GM08714 (cell line): ENCODE data around the gene TBC1D2.
"Not testable (repeated sequence)": the region's sequence is repeated elsewhere in the genome, so short reads cannot be mapped to it uniquely, and the experiment has no call there.

ENCODE experiments used
- H3K4me3 ChIP-seq: fragments of 200-500 bp; sonication (Bioruptor generic); 2 replicates; pipeline ENCODE4 v1.5.1; 2014; ENCODE audit warnings: mild to moderate bottlenecking, low read length, inconsistent platforms
- ZNF274 ChIP-seq: IDR thresholded peaks from 2 replicates; pipeline ENCODE4 v1.6.1; 2012; ENCODE audit warnings: mild to moderate bottlenecking, low read depth, low read length

The TBC1D2 gene

DNA sequence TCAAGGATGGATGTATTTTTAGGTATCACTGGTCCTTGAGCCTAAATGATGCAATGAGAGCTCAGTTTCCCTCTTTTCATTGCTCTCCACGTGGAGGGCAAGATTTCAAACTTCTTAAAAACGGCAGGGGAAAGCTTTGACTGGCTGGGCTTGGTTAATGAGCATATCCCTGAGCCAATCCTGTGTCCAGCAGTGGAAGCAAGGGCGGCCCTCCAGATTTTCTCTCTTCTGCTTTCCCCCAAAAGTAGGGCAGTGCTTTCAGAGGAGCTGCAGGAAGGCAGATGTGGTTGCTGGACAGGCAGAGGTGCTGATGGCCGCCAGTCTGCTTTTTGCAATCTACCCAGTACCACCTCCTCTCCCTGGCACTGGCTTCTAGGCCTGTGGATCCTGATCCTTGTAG lies 30.0 kb upstream of the TBC1D2 start:
- no peak overlapping the region for H3K4me3 ChIP-seq
- no peak for TF ChIP-seq ZNF274

DNA sequence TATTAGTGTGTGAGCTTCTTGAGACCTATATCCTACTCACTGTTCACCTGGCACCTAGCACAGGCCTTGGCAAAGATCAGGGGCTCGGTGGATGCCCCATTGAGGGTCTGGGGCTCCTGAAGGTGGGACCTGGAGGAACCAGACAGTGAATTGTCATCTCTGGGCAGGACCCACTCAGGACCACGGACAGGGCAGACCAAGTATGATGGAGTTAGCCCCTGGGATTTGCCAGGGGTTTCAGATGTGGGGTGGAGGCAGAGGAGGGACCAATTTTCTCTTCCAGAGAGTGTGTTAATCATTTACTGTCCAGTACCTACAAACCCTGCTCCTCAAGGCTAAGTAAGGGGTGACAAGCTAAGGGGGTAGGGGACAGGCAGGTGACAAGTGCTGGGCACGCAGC lies 29.3 kb upstream of the TBC1D2 start:
- TF ChIP-seq ZNF274 = no peak
- no peak overlapping the region for H3K4me3 ChIP-seq

DNA sequence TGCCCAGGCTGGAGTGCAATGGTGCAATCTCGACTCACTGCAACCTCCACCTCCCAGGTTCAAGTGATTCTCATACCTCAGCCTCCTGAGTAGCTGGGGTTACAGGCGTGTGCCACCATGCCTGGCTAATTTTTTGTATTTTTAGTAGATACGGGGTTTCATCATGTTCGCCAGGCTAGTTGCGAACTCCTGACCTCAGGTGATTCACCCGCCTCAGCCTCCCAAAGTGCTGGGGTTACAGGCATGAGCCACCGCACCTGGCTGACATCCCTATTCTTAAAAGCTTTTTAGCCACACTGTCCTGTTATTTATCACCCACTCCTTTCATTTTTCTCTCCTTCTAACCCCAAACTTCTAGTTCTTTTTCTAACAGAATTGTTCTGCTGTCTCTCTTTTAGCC lies 27.7 kb upstream of the TBC1D2 start:
- H3K4me3 ChIP-seq = not testable (repeated sequence)

DNA sequence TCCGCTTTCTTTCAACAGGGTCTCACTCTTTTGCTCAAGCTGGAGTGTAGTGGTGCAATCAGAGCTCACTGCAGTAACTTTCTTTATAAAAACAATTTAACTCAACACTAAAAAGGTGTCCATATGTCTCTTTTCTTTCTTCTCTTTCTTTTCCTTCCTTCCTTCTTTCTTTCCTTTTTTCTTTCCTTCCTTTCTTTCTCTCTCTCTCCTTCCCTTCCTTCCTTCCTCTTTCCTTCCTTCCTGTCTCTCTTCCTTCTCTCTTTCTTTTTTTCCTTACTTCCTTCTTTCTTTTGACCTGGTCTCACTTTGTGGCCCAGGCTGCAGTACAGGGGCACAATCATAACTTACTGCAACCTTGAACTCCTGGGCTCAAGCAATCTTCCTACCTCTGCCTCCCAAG lies 25.8 kb upstream of the TBC1D2 start:
- TF ChIP-seq ZNF274 = no peak
- H3K4me3 ChIP-seq = no peak overlapping the region

DNA sequence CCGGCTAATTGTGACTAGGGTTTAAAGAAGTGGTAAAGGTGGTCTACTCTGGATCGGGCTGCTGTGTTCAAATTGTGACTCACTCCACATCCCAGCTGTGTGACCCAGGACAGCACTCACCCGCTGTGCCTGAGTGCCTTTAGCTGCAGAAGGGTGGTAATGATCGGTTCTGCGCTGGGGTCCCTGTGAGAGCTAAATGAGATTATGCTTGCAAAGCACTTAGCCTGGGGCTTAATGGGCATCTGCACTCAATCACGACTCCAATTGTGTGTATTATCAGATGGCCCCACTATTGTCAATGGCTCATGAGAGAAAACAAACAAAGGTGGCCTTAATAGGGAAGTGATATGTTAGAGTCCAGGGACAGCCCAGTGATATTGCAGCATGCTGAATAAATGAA lies 25.1 kb upstream of the TBC1D2 start:
- TF ChIP-seq ZNF274 = no peak
- H3K4me3 ChIP-seq = no peak overlapping the region

DNA sequence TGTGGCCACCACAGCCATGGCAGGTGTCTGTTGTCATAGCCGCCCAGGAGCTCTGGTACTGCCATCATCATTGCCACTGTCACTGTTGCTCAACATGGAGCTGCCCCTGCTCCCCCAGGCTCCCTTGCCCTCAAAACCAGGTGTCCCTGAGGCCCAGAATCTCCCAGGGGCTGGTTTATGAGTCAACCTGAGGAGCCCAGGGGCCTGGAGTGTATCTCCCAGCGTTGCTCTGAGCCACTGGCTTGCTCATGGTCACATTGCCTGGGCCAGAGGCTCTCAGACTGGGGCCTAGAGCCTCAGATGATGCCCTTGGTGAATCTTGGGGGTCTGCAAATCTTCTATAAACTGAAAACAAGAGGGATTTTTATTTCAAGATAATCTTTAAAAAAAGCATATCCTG lies 24.7 kb upstream of the TBC1D2 start:
- H3K4me3 ChIP-seq = no peak overlapping the region
- no peak for TF ChIP-seq ZNF274

DNA sequence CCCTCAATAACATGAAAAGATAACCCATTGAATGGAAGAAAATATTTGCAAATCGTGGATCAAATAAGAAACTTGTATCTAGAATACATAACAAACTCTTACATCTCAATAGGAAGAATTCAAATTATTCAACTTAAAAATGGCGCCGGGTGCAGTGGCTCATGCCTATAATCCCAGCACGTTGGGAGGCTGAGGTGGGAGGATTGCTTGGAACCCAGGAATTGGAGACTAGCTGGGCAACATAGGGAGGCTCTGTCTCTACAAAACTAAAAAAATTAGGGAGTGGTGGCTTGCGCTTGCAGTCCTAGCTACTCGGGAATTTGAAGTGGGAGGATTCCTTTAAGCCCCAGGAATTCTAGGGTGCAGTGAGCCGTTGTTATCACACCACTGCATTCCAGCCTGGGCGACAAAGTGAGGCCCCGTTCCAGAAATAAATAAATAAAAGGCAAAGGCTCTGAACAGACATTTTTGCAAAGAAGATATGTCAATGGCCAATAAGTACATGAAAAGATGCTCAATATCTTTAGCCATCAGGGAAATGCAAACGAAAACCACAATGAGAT lies 21.5 kb upstream of the TBC1D2 start:
- TF ChIP-seq ZNF274 = no peak
- no peak overlapping the region for H3K4me3 ChIP-seq

DNA sequence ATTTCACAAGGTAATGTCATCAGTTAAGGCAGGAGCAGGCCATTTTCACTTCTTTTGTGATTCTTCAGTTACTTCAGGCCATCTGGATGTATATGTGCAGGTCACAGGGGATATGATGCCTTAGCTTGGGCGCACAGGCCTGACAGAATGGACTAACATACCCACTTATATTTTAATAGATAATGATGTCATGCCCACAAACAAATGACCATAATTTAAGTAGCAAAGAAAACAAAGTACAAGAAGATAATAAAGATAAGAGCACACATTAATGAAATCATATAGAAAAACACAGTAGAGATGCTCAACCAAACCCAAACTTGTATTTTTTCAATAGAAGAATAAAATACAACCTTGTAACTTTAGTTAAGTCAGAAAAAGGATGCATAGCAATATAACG lies 19.7 kb upstream of the TBC1D2 start:
- no peak overlapping the region for H3K4me3 ChIP-seq
- TF ChIP-seq ZNF274 = no peak

DNA sequence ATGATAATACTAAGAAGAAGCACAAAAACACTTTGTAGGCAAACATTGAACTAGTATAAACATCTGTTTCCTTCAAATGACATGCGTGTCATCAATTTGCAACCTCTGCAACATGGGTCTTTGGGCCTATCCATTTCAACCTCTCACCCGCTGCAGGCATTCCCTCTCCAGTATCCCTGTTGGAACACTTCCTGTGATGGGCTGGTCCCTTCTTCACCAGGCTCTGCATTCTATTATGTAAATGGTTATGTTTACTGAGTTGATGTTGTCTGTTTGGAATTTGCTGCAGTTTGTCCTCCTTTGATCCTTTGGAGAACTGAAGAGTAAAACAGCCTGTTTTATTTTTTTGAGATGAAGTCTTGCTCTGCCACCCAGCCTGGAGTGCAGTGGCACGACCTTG lies 16.6 kb upstream of the TBC1D2 start:
- no peak for TF ChIP-seq ZNF274

DNA sequence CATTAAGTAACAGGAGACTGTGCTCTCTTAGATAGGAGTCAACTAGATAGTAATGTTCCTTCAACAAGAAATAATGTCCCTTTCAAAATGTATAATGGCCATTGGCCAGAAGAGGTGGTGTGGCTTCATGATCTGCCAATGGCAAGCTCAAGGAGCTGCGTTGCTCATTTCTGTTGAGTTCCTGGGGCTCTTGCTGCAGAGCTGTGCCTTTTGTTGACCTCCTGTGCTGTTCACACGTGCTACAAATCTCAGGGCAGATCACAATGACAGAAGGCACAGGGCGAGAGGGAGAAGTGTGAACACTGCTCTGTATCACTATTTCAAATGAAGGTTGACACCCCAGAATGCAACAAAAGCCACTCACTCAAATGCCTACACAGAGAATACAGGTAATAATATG lies 16.0 kb upstream of the TBC1D2 start:
- TF ChIP-seq ZNF274 = no peak
- no peak overlapping the region for H3K4me3 ChIP-seq

More for the DNA sequence above, 16.6 kb upstream of the TBC1D2 start:
- H3K4me3 ChIP-seq = no peak overlapping the region

DNA sequence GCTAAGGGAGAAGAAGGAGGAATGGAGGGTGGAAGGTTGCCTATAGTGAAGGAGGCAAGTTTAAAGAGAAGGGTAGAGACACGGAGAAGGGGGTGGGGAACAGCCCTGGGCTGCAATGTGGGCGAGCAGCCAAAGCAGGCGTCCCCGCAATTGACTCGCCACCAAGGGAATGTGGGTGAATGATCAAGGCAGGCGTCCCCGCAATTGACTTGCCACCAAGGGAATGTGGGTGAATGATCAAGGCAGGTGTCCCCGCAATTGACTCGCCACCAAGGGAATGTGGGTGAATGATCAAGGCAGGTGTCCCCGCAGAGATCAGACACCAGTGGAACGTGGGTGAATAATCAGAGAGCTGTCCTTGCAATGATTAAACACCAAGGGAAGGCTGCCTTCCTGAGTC lies 14.8 kb upstream of the TBC1D2 start:
- H3K4me3 ChIP-seq = not testable (repeated sequence)

DNA sequence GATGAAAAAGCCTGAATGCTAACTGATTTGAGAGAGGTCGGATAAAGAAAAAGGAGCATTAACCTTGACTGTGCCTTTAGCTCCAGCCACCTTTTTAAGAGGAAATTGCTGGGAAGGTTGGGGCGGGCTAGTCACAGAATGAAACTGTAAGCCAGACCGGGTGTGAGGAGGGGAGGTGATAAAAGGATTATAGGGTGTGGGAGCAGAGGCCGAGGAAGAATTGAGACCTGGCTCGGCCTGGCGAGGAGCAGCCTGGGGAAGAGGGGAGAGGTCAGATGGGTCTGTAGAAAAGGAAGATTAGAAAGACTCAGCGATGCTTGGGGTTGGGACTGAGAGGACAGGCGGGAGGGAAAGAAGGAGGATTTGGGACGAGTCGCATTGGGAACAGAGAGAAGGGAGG lies 14.2 kb upstream of the TBC1D2 start:
- not testable (repeated sequence) for H3K4me3 ChIP-seq

DNA sequence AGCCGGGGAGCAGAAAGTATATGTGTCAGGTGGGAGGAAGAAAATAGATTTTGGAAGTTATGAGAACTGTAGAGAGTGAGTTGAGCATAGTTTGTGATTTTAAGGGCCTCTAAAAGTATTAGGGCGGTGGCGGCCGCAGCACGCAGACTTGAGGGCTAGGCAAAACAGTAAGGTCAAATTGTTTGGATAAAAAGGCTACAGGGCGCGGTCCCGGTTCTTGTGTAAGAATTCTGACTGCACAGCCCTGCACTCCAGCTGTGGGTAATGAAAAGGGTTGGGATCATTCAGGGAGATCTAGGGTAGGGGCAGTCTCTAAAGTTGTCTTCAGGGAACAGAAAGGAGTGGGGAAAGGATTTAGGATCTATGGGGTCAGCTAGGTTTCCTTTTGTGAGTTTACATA lies 12.1 kb upstream of the TBC1D2 start:
- H3K4me3 ChIP-seq = not testable (repeated sequence)

DNA sequence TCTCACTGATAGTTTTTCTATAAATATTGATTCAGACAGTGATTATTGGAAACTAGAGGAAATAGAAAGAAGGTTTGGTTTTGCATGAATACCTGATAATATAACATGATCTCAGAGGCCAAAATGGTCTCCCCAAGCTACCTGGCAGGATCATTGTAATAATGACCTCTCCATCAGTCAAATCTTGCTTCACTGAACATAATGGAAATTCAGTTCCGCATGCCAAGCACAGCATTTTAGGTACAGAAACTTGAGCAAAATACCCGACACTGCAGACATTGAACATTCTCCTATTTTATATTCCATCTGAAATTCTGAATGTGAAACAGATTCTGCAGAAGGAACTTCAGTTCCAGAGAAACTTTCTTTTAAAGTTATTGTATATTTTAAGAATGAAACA lies 9.1 kb upstream of the TBC1D2 start:
- no peak for TF ChIP-seq ZNF274

DNA sequence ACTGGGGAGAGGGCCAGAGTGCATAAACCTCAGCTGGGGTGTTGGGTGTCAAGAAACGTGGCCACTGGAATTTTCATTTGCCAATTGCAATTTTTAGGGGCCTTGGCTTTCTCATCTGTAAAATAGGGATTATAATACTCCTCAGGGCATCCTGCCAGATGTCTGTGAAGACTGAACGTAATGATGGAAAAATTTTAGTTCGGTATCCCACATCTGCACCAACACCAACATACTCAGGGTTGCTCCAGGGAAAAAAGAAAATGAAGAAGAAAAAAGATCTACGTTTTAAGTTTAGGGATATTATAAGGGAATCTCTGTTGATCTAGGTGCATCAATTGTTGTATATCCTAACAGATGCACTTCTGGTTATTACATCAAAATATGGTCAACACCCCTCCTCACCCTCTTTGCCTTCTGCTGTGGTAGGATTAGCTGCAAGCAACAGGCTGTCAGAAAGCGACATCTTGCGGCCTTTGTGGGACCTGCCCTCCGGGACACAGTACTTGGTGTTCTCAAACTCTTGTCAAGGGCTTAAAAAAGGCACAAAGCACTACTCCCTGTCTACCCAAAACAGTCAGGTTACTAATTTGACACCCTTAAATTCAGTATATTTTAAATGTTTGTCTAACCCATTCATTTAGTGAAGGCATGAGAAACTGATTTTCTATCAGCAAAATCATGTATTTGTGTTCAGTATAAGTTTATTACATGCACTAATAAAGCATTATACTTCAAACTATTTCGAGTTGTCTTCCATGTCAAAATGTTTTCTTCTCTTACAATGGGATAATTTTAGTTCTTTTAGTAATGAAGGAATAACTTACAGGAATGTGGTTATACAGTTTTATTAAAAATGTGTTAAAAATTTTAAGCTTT lies 8.3 kb upstream of the TBC1D2 start:
- H3K4me3 ChIP-seq = no peak overlapping the region
- no peak for TF ChIP-seq ZNF274

More for the DNA sequence above, 9.1 kb upstream of the TBC1D2 start:
- no peak overlapping the region for H3K4me3 ChIP-seq

DNA sequence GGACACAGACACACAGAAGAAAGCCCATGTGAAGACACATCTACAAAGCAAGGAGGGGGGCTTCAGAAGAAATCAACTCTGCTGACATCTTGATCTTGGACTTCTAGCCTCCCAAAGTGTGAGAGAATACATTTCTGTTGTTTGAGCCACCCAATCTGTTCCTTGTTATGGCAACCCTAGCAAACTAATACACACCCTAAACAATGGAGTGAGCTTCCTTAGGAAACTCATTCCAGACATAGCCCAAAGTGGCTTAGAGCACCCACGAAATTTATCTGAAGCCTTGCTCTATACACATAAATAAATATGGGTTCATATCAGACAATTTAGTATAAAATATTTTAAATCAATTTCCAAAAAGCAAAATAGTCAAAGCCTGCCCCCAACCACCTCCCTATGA lies 7.6 kb upstream of the TBC1D2 start:
- no peak overlapping the region for H3K4me3 ChIP-seq
- TF ChIP-seq ZNF274 = no peak
